GM21529 (cell line): ENCODE results near the gene CLCN6.

ENCODE experiments used
- ATAC-seq: cut with Tn5 transposase; IDR thresholded peaks from one replicate; pipeline ENCODE4 v1.9.1; 2021; ENCODE audit not compliant: unreplicated experiment

Gene CLCN6

GRCh38 chr1:11823366-11824137 is 17.6 kb downstream of the CLCN6 start:
- no peak for ATAC-seq

- no peak for ATAC-seq
Measured at GRCh38 chr1:11825131-11825530, 19.1 kb downstream of the CLCN6 start.

GRCh38 chr1:11826946-11827345 is 21.0 kb downstream of the CLCN6 start:
- ATAC-seq, result no peak

- no peak for ATAC-seq
Measured at GRCh38 chr1:11828511-11828910, 22.5 kb downstream of the CLCN6 start.

- no peak for ATAC-seq
Measured at GRCh38 chr1:11831945-11832725, 26.1 kb downstream of the CLCN6 start.

GRCh38 chr1:11833497-11833896 is 27.5 kb downstream of the CLCN6 start:
- no peak for ATAC-seq

- ATAC-seq, result no peak
Measured at GRCh38 chr1:11833900-11834299, 27.9 kb downstream of the CLCN6 start.

GRCh38 chr1:11835441-11836225 is 29.6 kb downstream of the CLCN6 start:
- no peak for ATAC-seq

GRCh38 chr1:11836955-11837766 is 31.2 kb downstream of the CLCN6 start:
- ATAC-seq, result no peak

GRCh38 chr1:11837767-11838348 is 31.9 kb downstream of the CLCN6 start:
- ATAC-seq, result no peak

GRCh38 chr1:11838349-11839272 is 32.6 kb downstream of the CLCN6 start:
- no peak for ATAC-seq

GRCh38 chr1:11839727-11840705 is 34.0 kb downstream of the CLCN6 start:
- ATAC-seq, result no peak

- no peak for ATAC-seq
Measured at GRCh38 chr1:11841245-11842153, 35.5 kb downstream of the CLCN6 start.

- ATAC-seq, result peak; percentile 56
Measured at GRCh38 chr1:11842154-11843041, 36.4 kb downstream of the CLCN6 start.

GRCh38 chr1:11845641-11846335 is 39.8 kb downstream of the CLCN6 start:
- no peak for ATAC-seq
